Measurements from ENCODE around the gene CARD10. TPM values are rescaled to one million over a fixed set of nuclear protein-coding genes. Genes with fewer than 3 reads are reported as not detected.

CARD10 gene
- total and polyA plus RNA-seq, 2 of the 13 experiments (the other 11 are each of a cell fraction or from before 2014, with no cell fraction given): 35.2 to 55.8 TPM

GRCh38 chr22:37462983-37463382 is 56.2 kb downstream of the CARD10 start (continued):
- TF ChIP-seq ARID5B (CRISPR knock-in tag; IDR thresholded peaks at IDR 0.05) (0 out of 2 replicates have a peak, but pooled peaks have one; percentile 19), ZNF484 (CRISPR knock-in tag; IDR thresholded peaks at IDR 0.05; ENCODE audit: borderline replicate concordance, low read depth) (no peak), PREB (CRISPR knock-in tag; IDR thresholded peaks at IDR 0.05) (no peak), BCL6 (CRISPR knock-in tag; IDR thresholded peaks at IDR 0.05) (no peak), MATR3 (CRISPR knock-in tag; IDR thresholded peaks at IDR 0.05) (no peak), NR2F2 (IDR thresholded peaks at IDR 0.05; ENCODE audit: borderline replicate concordance, low read depth) (no peak), TAF1 (CRISPR knock-in tag; IDR thresholded peaks at IDR 0.05) (no peak), FLYWCH1 (CRISPR knock-in tag; IDR thresholded peaks at IDR 0.05) (no peak), ZNF572 (CRISPR knock-in tag; IDR thresholded peaks at IDR 0.05) (no peak), SCMH1 (CRISPR knock-in tag; IDR thresholded peaks at IDR 0.05; ENCODE audit: borderline replicate concordance) (no peak), STAT5B (CRISPR knock-in tag; IDR thresholded peaks at IDR 0.05) (no peak), MXD1 (CRISPR knock-in tag; IDR thresholded peaks at IDR 0.05) (no peak), ELF3 (CRISPR knock-in tag; IDR thresholded peaks at IDR 0.05) (no peak), IRF9 (CRISPR knock-in tag; IDR thresholded peaks at IDR 0.05; ENCODE audit: borderline replicate concordance) (0 out of 2 replicates have a peak, but pooled peaks have one; percentile 33), MED13 (CRISPR knock-in tag; IDR thresholded peaks at IDR 0.05) (no peak), U2AF1 (optimal IDR thresholded peaks at IDR 0.05; ENCODE audit: low read depth, low read length) (no peak), FIP1L1 (IDR thresholded peaks at IDR 0.05; ENCODE audit: borderline replicate concordance, insufficient read depth, low read depth, low read length) (no peak), MNT (IDR thresholded peaks at IDR 0.05) (no peak), ATF6 (CRISPR knock-in tag; conservative IDR thresholded peaks at IDR 0.05) (no peak), ZNF577 (CRISPR knock-in tag; IDR thresholded peaks at IDR 0.05; ENCODE audit: borderline replicate concordance, low read depth) (no peak), NONO (IDR thresholded peaks at IDR 0.05) (no peak), NONO (CRISPR knock-in tag; conservative IDR thresholded peaks at IDR 0.05) (no peak)

Data from HepG2 (cell line).